ENCODE results near the gene MEGF9. TPM values are rescaled to one million over a fixed set of nuclear protein-coding genes. Genes with fewer than 3 reads are reported as not detected.
"Not testable (repeated sequence)": the region's sequence is repeated elsewhere in the genome, so short reads cannot be mapped to it uniquely, and the experiment has no call there.

Gene MEGF9
- total RNA-seq, 1 donor from 2014 or later: 14.3 TPM

- TF ChIP-seq CTCF (IDR thresholded peaks at IDR 0.05): no peak
- intact Hi-C loops (cut with DNase I): no loop called here
- no peaks in the 10 kb centered on the region for H3K36me3 ChIP-seq
- no peaks in the 10 kb centered on the region for H3K9me3 ChIP-seq
- no peaks in the 10 kb centered on the region for H3K27me3 ChIP-seq
- H3K4me3 ChIP-seq: no peak overlapping the region
- H3K4me1 ChIP-seq: no peaks in the 10 kb centered on the region
- no peak overlapping the region for H3K27ac ChIP-seq
- no peak for DNase-seq (ENCODE audit: low spot score in 2 of 2)
Measured at GRCh38 chr9:120648581-120649197, 65.6 kb downstream of the MEGF9 start.

- intact Hi-C loops (cut with DNase I): no loop called here
- no peaks in the 10 kb centered on the region for H3K4me1 ChIP-seq
- no peak for TF ChIP-seq CTCF (IDR thresholded peaks at IDR 0.05)
Measured at GRCh38 chr9:120646948-120647347, 67.3 kb downstream of the MEGF9 start.

GRCh38 chr9:120645760-120646159 lies 68.5 kb downstream of the MEGF9 start:
- no peaks in the 10 kb centered on the region for H3K4me1 ChIP-seq
- intact Hi-C loops (cut with DNase I): no loop called here

More at GRCh38 chr9:120646948-120647347, 67.3 kb downstream of the MEGF9 start:
- no peak overlapping the region for H3K4me3 ChIP-seq
- H3K9me3 ChIP-seq: no peaks in the 10 kb centered on the region
- DNase-seq (ENCODE audit: low spot score in 2 of 2): no peak
- no peaks in the 10 kb centered on the region for H3K27me3 ChIP-seq
- H3K27ac ChIP-seq: no peak overlapping the region
- H3K36me3 ChIP-seq: no peaks in the 10 kb centered on the region

GRCh38 chr9:120643061-120643460 lies 71.2 kb downstream of the MEGF9 start:
- Histone ChIP-seq H3K4me1 (no peaks in the 10 kb centered on the region), H3K27me3 (no peaks in the 10 kb centered on the region), H3K9me3 (no peaks in the 10 kb centered on the region), H3K27ac (no peak overlapping the region), H3K36me3 (no peaks in the 10 kb centered on the region), H3K4me3 (no peak overlapping the region)
- intact Hi-C loops (cut with DNase I): no loop called here
- no peak for DNase-seq (ENCODE audit: low spot score in 2 of 2)
- no peak for TF ChIP-seq CTCF (IDR thresholded peaks at IDR 0.05)

More at GRCh38 chr9:120645760-120646159, 68.5 kb downstream of the MEGF9 start:
- no peak for TF ChIP-seq CTCF (IDR thresholded peaks at IDR 0.05)
- H3K27me3 ChIP-seq: no peaks in the 10 kb centered on the region
- no peak for DNase-seq (ENCODE audit: low spot score in 2 of 2)
- no peaks in the 10 kb centered on the region for H3K9me3 ChIP-seq
- no peaks in the 10 kb centered on the region for H3K36me3 ChIP-seq
- no peak overlapping the region for H3K27ac ChIP-seq
- H3K4me3 ChIP-seq: no peak overlapping the region

GRCh38 chr9:120642129-120642770 lies 72.0 kb downstream of the MEGF9 start:
- no peaks in the 10 kb centered on the region for H3K27me3 ChIP-seq

GRCh38 chr9:120640874-120641273 lies 73.4 kb downstream of the MEGF9 start:
- H3K4me3 ChIP-seq; H3K36me3 ChIP-seq; H3K27ac ChIP-seq; H3K9me3 ChIP-seq; intact Hi-C loops (cut with DNase I); H3K27me3 ChIP-seq; DNase-seq (ENCODE audit: low spot score in 2 of 2); H3K4me1 ChIP-seq: not testable (repeated sequence)

More at GRCh38 chr9:120642129-120642770, 72.0 kb downstream of the MEGF9 start:
- intact Hi-C loops (cut with DNase I): no loop called here
- no peak overlapping the region for H3K4me3 ChIP-seq
- no peaks in the 10 kb centered on the region for H3K9me3 ChIP-seq
- TF ChIP-seq CTCF (IDR thresholded peaks at IDR 0.05): no peak
- H3K27ac ChIP-seq: no peak overlapping the region
- no peaks in the 10 kb centered on the region for H3K36me3 ChIP-seq
- DNase-seq (ENCODE audit: low spot score in 2 of 2): no peak
- H3K4me1 ChIP-seq: no peaks in the 10 kb centered on the region
